DLD1 (cell line): ENCODE measurements around the gene CBFA2T3.

Experiments used
- in situ Hi-C: cut with HindIII; loops from 2 replicates; pipeline ENCODE4 v1.10.0; 2017; ENCODE audit warnings: low sequenced_read_pairs

Gene CBFA2T3

GRCh38 chr16:88866151-88866920 lies 110.7 kb downstream of the CBFA2T3 start, which contains the start of gene PABPN1L:
PABPN1L (minus strand) TSS chr16:88866660; CDS start chr16:88866606, 54 bp downstream.
- in situ Hi-C loops, result no loop called here

DNA sequence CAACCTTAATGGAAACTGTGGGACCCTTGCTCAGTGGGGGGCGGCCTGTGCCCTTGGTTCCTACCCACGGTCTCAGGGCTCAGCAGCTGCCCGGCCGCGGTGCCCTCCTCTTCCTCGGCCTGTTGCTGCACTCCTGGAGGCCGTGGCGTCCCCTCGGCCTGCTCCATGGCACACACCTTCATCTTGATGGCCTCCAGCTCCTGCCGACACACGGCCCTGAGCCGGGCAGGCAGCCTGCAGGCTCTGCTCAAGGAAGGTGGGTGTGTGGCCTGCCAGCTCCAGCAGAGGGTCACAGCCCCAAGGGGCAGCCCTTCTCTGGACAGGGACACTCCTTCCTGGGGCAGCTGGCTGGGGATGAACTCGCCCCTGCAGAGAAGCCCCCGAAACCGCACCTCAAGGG lies 111.3 kb downstream of the CBFA2T3 start:
- in situ Hi-C loops, result no loop called here

DNA sequence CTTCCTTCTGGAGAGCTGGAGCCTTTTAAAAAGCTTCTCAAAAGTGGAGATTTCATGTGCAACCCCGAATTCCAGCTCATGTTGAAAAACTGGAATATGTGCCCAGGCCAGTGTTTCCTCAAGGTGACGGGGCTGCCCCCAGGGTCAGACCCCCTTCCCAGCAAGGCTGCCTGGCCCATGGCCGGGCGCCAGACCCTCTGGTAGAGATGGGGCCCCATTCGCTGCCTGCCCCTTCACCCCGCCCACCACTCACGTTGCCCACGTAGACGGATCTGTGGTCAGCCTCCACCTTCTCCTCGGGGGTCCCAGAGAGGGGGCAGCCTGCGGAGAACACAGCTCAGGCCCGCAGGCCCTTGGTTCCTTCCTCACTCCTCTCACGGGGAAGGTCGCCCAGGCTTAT lies 111.7 kb downstream of the CBFA2T3 start:
- in situ Hi-C loops, result no loop called here

DNA sequence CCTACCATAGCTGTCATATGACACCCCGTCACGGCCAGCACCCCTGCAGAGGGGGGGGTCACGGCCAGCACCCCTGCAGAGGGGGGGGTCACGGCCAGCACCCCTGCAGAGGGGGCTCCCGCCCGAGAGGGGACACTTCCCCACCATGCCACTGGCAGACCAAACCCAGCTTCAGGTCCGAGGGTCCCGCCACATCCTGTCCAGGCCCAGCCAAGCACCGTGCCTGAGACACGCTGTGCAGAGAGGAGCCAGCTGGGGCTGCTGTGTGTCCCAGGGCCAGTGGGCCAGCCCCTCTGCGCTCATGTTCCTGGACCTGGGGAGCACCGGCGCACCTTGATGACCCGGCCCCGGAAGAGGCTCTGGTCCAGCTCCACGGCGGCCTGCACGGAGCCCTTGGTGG lies 112.5 kb downstream of the CBFA2T3 start:
- in situ Hi-C loops, result no loop called here

GRCh38 chr16:88864099-88864498 lies 112.9 kb downstream of the CBFA2T3 start:
- in situ Hi-C loops, result no loop called here

GRCh38 chr16:88863426-88863825 lies 113.6 kb downstream of the CBFA2T3 start:
- in situ Hi-C loops, result no loop called here

DNA sequence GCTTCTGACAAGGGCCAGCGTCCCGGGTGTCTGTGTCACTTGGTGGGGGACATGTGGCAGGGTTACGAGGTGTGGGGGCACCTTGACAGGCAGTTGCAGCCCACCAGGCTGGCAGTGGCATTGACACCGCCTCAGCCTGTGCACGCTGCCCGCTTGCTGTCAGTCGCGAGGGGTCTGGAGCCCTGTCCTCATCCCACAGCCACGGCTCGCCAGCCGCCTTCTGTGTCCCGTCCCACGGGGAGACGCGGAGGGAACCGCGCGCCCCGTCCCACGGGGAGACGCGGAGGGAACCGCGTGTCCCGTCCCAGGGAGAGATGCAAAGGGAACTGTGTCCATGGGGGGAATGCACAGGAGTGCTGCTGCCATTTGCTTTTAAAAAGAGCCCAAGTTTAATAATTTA lies 114.0 kb downstream of the CBFA2T3 start:
- in situ Hi-C loops, result no loop called here

DNA sequence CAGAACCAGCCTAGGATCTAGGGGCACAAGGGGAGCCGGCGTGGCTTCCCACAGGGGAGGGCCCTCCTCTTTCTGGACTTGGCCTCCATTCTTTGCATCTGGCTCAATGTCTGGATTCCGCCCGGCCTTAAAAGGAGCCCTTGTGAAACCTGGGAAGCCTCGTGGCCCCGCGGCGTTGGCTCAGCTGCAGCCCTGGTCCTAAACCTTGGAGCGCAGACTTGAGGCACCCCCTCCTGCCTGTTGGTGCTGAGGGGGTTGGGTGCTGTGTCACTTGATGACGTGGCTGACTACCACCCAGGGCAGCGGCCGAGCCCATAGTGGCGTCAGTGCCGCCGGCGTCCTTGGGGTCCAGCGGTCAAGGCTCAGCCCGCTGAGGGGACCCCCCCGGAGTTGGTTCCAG lies 115.6 kb downstream of the CBFA2T3 start:
- in situ Hi-C loops, result no loop called here

- in situ Hi-C loops, result no loop called here
Observed at GRCh38 chr16:88859381-88860091, 117.5 kb downstream of the CBFA2T3 start.

- in situ Hi-C loops, result no loop called here
Observed at GRCh38 chr16:88857728-88858339, 119.2 kb downstream of the CBFA2T3 start.

DNA sequence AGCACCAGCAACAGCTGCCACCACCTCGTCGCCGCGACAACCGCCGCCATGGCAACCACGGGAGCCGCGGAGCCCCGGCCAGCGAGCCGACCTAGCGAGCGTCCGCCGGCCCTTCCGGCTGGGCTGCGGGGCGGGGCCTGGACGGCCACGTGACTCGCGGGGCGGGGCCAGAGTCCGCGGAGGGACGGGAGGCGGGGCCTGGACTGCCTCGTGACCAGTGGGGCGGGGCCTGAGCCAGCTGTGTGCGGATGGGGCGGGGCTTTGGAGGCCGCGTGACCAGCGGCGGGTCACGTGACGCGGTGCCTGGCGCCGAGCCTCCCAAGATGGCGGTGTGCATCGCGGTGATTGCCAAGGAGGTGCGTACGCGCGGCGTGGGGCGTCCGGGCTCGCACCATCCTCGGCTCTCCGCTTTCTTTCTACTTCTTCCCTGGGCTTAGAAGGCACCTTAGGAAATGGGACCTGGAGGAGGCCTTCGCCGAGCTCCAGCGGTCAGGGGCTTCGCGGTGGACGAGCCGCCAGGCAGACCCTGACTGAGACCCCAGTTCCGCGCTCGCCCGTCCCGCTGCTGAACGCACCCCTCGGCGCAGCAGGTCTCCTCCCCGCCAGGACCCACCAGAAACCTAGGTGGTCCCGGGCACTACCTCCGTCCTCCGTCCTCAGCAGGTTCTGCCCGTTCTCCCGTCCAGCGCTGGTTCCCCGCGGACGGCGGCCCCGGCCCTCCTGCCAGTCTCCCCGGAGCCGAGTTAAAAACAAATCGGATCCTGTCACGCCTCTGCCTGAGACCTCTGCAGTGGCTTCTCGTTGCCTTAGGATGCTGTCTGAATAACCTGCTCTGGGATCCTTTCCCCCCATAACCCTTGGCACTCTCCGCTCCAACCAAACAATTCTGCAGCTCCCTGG lies 119.9 kb downstream of the CBFA2T3 start, which contains the start of the genes GALNS and TRAPPC2L:
Gene GALNS (minus strand): TSS at position 120 of the 900 bp plus-strand sequence. CDS start 70 bp downstream, at position 50.
Gene TRAPPC2L (plus strand): TSS at position 300 of the 900 bp plus-strand sequence. CDS start 24 bp downstream, at position 324.
- in situ Hi-C loops, result no loop called here

GRCh38 chr16:88856122-88856827 lies 120.7 kb downstream of the CBFA2T3 start:
- in situ Hi-C loops, result no loop called here

DNA sequence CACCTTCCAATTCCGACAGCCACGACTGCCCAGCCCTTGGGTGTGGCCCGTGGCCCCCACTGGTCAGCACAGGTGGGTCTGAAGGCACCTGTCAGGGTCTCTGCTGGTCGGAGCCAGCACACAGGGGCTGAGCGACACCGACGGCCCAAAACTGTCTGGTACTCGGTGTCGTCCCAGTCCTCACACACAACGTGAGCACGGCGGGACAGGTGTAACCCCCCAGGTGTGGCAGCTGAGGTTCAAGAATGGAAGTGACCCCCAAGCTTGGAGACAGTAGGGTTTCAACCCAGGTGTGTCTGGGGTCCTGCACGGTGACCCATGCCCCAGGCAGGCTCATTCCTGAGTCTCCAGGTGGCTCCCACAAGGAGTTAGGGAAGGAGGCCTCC lies 121.3 kb downstream of the CBFA2T3 start:
- in situ Hi-C loops, result no loop called here

- in situ Hi-C loops, result no loop called here
Observed at GRCh38 chr16:88855176-88855575, 121.8 kb downstream of the CBFA2T3 start.

DNA sequence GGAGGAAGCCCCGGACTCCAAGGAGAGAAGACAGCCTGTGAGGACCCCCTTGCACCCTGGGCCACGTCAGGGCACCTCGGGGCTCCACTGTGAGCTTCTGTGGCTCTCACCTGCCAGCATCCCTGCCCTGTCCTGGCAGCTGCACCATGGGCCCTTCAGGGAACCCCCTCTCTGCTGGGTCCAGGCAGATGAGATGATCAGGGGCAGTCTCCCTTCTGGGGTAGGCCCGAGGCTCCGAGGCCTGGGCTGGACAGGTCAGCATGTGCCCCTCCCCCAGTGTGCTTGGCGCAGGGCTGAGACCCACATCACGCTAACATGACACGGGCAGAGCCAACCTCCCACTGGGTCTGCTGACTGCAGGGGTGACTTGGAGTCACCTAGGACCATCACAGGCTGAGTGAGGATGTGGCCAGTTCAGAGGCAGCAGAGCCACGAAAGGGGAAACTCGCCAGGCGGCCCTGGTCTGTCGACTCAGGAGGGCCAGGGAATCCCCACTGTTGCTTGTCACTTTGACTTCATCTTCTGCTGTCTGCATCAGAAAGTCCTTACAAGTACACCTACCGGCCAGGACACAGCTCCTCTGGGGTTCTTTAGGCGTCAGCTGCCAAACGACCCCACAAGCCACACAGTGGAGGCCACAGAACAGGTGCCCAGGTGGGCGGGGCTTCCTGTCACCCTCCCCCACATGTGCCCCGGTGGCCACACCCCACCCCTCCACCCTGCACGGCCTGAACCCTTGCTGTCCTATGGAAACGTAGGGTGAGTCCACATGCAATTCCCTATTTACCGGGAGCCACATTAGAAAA lies 122.5 kb downstream of the CBFA2T3 start:
- in situ Hi-C loops, result no loop called here

DNA sequence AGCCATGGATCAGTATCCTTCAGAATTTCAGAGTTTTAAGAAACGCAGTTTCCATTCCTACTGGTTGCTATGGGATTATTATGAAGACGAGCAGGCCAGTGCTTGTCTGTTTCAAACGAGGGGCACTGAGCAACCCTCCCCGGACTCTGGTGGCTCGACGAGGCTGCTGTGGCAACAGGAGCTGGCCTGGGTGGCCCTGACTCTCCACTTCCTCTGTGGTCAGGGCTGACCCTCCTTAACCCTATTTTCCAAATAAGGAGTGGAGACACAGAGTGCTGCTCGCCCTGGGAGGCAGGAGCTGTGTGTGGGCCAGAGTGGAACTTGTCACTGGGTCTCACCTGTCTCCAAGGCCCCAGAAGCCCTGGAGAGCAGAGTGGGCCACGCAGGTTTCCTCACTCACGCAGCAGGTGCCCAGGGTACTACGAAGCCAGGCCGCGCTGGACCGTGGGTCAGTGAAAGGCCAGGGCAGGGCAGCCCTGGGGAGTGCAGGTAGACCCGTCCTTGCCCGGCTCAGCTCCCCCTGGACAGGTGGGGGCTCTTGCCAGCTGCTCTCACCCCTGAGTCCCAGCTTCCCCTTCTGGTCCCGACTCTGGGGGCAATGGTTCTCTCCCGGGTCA lies 123.6 kb downstream of the CBFA2T3 start:
- in situ Hi-C loops, result no loop called here

DNA sequence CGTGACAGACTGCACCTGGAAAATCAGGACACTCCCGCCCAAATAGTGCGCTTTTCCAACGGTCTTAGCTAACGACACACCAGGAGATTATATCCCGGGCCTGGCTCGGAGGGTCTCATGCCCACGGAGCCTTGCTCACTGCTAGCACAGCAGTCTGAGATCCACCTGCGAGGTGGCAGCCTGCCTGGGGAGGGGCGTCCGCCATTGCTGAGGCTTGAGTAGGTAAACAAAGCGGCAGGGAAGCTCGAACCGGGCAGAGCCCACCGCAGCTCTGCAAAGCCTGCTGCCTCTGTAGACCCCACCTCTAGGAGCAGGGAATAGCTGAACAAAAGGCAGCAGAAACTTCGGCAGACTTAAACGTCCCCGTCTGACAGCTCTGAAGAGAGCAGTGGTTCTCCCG lies 125.4 kb downstream of the CBFA2T3 start:
- in situ Hi-C loops, result no loop called here

GRCh38 chr16:88850531-88851199 lies 126.3 kb downstream of the CBFA2T3 start:
- in situ Hi-C loops, result no loop called here
